GM12878 (cell line): ENCODE results near the gene VEGFB. TPM values are rescaled to one million over a fixed set of nuclear protein-coding genes. Genes with fewer than 3 reads are reported as not detected.

Experiments
- BCLAF1 ChIP-seq: fragments of 450-650 bp; IDR thresholded peaks from 2 replicates; pipeline ENCODE4 v1.6.1; 2017; ENCODE audit warnings: antibody characterized with exemption, mild to moderate bottlenecking, moderate library complexity
- CBX3 ChIP-seq: fragments of 200-600 bp; sonication (generic); IDR thresholded peaks from 2 replicates; pipeline ENCODE4 v1.6.1; 2016; ENCODE audit warnings: low read depth, borderline replicate concordance
- KAT2A ChIP-seq: conservative IDR thresholded peaks from 2 replicates; pipeline ENCODE4 v1.6.1; 2011; ENCODE audit warnings: low read depth, low read length; ENCODE audit not compliant: control insufficient read depth
- MYC ChIP-seq: IDR thresholded peaks from 2 replicates; pipeline ENCODE4 v1.6.1; 2011; ENCODE audit warnings: mild to moderate bottlenecking, low read length, moderate library complexity, inconsistent platforms; ENCODE audit not compliant: insufficient read depth, insufficient replicate concordance, insufficient read length, severe bottlenecking
- PKNOX1 ChIP-seq: fragments of 450-650 bp; IDR thresholded peaks from 2 replicates; pipeline ENCODE4 v1.6.1; 2016; ENCODE audit warnings: mild to moderate bottlenecking
- PML ChIP-seq: IDR thresholded peaks from 2 replicates; pipeline ENCODE4 v1.6.1; 2012; ENCODE audit warnings: low read length, inconsistent platforms
- SMC3 ChIP-seq: IDR thresholded peaks from 2 replicates; pipeline ENCODE4 v1.6.1; 2011; ENCODE audit warnings: low read length, improper control_type of control experiment, borderline replicate concordance
- polyA plus RNA-seq, 11 experiments: library from polyadenylated mRNA; depleted of rRNA in 4 of 11; unstranded in 6 of 11; stranded (reverse) in 5 of 11; fragments of >200 nt; fragmentation: Nextera tagmentation in 4 of 11; fragmentation: Illumina TruSeq in 1 of 11; extraction: Ambion mirVana in 4 of 11; extraction: Trizol in 1 of 11; gene quantifications; 1 replicate in 1 of 11; 2 replicates in 10 of 11; pipeline versions ENCODE4 v1.2.1 to v1.2.3, GENCODE V29; 2011 to 2016; ENCODE audit warnings: inconsistent platforms in 2 of 11, missing spikeins in 2 of 11, low read depth in 1 of 11
- total RNA-seq, 4 experiments: library from RNA; depleted of rRNA in 3 of 4; stranded (reverse); fragments of >200 nt in 3 of 4; fragmentation: Illumina TruSeq in 1 of 4; extraction: Trizol in 1 of 4; gene quantifications; 2 replicates each; pipeline versions ENCODE4 v1.2.1 to v1.2.3, GENCODE V29; 2013 to 2021

VEGFB gene
- total and polyA plus RNA-seq, 10 of the 15 experiments (the other 5 are each of a cell fraction or from before 2014, with no cell fraction given), result 7.0 to 75.8 (median 20.3) TPM

- TF ChIP-seq BCLAF1 (no peak), PKNOX1 (peak; percentile 84), CBX3 (no peak), PML (peak; percentile 67; the same call in 1 of the 2 replicates), MYC (no peak), SMC3 (no peak), KAT2A (no peak)
Measured at GRCh38 chr11:64230171-64230984, 4.0 kb upstream of the VEGFB start, which contains the start of gene DNAJC4 (continued).
